GM18507 (cell line): ENCODE measurements around the gene PTDSS2.

Experiments used
- DNase-seq: peaks from one replicate; pipeline ENCODE4 v3.0.0; 2011; ENCODE audit warnings: low read depth; ENCODE audit not compliant: insufficient read length; ENCODE audit errors: extremely low spot score
- FAIRE-seq: peaks from 2 replicates; lab custom pipeline; 2011; peaks lifted over from hg19 to GRCh38; lab: Jason Lieb, UNC

The PTDSS2 gene

DNA sequence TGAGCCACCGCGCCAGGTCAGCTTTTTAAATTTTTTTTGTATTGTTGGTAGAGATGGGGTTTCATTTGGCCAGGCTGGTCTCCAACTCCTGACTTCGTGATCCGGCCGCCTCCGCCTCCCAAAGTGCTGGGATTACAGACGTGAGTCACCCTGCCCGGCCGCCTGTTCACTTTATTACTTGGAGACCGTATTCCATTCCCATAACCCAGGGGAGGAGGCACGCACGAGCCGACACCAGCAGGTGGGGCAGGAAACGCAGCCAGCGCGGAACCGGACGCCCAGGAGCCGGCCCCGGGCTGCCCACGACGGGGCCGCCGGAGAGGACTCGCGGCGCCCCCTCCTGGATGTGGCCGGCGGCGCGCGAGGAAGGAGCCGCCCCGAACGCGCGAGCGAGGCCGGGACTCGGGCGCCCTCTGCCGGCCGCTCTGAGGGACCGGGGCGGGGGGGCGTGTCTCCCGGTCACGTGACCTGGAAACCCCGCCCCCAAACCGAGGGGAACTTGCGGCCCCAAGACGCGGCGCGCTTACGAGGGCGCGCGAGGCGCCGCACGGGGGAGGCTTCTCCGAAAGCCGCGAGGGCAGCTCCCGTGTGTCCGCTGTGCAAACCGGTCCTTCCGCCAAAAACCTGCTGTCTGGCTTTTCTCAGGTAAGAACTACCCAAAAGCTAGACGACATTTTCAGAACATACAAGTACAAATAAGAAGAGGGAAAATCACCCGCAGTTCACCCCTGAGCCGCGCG is 68.6 kb downstream of the PTDSS2 start:
- DNase-seq, result peak; percentile 81
- FAIRE-seq, result peak; percentile 86

DNA sequence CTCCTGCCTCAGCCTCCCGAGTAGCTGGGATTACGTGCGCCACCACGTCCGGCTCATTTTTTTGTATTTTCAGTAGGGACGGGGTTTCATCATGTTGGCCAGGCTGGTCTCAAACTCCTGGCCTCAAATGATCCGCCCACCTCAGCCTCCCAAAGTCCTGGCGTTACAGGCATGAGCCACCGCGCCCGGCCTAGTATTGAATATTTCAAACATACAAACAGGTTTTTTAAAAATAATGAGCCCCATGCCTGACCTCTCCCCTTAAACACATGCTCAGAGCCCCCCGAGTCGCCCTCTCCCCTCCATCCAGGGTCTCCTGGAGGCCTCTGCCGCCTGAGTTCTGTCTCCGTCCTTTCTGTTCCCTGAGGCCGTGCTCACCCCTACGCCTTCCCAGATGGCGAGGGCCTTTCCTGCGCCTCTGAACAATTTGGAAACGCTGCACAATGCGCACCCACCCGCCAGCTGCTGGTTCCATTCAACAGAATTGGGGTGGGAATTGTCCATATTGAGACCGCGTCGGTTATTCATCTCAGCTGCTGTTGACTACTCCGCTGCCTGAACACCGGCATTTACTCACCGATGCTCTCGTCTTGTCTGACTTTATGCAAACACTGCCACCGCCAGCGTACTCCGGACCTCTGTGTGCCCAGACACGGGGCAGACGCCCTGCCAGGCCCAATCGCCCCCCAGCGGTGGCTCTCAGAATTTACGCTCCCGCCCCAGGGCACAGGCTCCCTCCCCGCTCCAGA is 70.5 kb downstream of the PTDSS2 start:
- FAIRE-seq, result no peak
- DNase-seq, result no peak

DNA sequence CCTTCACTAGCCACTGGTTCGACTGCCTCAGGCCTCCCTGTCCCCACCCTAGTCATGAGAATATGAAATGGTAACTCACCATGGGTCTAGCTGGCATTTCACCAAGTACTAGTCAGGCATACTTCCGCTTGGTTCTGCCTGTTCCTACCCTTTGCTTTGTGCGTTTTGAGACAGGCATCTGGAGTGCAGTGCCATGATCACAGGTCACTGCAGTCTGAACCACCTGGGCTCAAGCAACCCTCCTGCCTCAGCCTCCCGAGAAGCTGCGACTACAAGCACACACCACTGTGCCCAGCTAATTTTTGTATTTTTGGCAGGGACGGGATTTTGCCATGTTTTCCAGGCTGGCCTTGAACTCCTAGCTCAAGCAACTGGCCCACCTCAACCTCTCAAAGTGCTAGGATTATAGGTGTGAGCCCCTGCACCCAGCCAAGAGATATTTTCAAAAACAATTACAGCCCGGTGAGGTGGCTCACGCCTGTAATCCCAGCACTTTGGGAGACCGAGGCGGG is 71.2 kb downstream of the PTDSS2 start:
- FAIRE-seq (no peak), DNase-seq (no peak)

DNA sequence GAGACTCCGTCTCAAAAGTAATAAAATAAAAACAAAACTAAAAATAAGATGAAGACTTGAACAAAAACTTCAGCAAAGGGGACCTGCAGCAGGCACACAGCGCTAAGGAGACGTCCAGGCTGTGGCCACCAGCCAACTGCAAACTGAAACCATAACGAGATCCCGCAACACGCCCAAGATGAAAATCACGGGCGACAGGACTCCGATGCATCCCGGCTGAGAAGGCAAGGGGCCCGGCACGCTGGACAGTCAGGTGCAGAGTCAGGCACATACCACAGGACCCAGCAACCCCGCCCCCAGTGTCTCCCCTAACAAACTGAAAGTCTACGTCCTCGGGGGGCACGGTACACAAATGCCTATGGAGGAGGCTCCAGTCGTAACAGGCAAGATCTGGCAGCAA is 76.1 kb downstream of the PTDSS2 start:
- FAIRE-seq, result no peak
- no peak for DNase-seq

- no peak for FAIRE-seq
- no peak for DNase-seq
These were observed 78.2 kb downstream of the PTDSS2 start for GRCh38 chr11:528166-528814.

GRCh38 chr11:528815-529727 is 79.0 kb downstream of the PTDSS2 start:
- DNase-seq, result no peak
- FAIRE-seq, result no peak

DNA sequence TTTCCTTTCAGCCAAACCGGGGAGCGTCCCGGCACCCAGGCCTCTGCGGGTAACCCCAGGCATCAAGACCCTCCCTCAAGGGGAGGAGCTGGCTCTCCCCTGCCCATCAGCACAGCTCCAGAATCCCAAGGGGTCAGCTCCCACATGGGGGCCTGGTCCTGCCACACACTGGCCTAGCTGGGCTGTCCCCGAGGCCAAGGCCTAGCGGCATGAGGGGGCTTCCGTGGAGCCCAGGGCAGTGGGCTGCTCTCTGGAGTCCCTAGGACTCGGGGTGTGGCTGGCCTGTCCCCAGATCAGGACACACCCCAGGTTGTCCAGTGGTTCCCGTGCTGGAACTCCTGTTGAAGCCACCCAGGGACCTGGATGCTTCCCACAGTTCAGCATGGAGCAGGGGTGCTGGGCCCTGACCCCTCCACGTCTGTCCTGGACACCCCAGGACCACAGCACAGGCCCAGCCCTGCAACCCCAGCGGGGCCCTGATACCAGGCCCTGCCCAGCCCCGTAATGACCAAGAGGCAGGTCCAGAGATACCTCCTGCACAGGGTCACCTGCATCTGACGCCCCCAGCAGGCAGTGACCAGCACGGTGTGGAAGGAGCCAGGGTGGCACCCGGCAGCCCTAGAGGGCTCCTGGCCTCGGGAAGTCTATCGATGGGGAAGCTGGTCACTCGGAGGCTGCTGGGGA is 79.8 kb downstream of the PTDSS2 start:
- no peak for FAIRE-seq
- DNase-seq, result no peak

DNA sequence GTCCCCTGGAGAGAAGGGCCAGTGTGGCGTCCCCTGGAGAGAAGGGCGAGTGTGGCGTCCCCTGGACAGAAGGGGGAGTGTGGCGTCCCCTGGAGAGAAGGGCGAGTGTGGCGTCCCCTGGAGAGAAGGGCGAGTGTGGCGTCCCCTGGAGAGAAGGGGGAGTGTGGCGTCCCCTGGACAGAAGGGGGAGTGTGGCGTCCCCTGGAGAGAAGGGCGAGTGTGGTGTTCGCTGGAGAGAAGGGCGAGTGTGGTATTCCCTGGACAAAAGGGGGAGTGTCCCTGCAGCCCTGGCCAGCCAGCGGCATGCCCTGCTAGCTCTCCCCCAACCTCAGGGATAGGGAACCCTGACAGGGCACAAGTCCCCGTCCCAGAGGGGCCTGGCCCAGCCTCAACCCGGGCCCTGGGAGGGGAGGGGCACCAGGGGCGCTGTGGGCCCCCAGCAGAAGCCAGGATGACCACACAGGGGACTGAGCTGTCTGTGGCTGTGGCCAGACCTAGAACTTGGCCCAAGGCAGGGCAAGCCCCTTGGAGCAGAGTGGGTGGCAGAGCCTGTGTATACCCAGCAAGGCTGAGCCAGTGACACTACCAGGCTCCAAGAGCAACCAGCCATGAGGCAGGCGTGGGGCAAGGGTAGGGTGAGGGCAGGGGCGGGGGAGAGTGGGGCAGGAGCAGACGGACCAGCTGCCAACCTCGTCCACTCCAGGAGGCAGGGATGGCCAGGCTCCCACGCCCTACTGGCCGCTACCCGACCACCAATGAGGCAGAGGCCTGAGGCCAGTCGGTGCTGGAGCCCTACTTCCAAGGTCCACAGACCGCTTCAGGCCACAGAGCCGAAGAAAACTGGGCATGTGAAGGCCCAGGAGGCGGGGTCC is 81.1 kb downstream of the PTDSS2 start:
- DNase-seq, result no peak
- FAIRE-seq, result no peak

DNA sequence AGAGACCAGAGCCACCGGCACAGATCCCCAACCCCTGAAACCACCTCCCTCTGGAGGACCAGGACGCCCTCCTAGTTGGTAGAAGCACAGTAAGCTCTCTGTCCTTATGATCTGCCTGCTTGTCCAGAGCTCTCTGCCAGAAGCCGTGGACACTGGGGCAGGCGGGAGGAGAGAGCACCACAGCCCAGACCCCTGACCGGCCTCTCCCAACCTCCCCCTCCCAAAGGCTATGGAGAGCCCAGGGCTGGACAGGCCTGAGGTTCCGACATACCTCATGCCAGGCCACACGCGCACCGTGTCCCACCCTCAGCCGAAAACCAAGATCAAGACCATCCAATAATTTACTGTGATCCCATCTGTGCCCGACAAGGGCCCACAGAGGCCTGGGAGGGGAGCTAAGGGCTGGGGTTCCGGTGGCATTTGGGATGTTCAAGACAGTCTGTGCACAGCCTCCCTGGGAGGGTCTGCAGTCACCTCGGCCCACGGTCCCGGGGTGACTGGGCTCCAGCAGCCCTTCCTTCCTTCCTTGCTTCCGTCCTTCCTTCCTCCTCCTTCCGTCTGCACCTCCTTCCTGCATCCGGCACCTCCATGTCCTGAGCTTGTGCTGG is 81.9 kb downstream of the PTDSS2 start:
- FAIRE-seq (no peak), DNase-seq (no peak)

GRCh38 chr11:532527-532985 is 82.5 kb downstream of the PTDSS2 start:
- DNase-seq, result no peak
- no peak for FAIRE-seq

DNA sequence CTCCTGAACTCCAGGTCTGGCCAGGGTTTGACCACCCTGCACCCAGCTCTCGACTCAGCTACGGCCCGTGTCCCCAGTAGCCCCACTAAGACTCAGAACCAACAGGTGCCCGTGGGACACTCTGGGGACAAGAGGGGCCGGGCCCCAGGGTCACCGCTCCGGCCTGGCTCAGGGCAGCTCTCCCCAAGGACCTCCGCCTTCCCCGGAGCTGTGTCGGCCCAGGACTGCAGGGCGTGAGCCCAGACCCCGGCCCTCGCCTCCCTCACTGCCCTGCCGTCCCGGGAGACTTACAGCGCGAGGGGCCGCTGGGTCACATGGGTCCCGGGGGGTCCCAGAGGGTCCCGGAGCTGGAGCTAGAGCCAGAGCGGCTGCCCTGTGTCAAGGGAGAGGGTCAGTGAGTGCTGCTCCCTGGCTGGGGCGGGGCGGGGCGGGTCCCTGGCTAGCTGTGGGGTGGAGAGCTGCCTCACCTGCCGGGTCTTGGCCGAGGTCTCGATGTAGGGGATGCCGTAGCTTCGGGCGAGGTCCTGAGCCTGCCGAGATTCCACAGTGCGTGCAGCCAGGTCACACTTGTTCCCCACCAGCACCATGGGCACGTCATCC is 83.0 kb downstream of the PTDSS2 start:
- DNase-seq (no peak), FAIRE-seq (no peak)

- DNase-seq, result no peak
- no peak for FAIRE-seq
These were observed 83.7 kb downstream of the PTDSS2 start for GRCh38 chr11:533586-534395.

- DNase-seq, result no peak
These were observed 84.5 kb downstream of the PTDSS2 start for GRCh38 chr11:534396-535209.

DNA sequence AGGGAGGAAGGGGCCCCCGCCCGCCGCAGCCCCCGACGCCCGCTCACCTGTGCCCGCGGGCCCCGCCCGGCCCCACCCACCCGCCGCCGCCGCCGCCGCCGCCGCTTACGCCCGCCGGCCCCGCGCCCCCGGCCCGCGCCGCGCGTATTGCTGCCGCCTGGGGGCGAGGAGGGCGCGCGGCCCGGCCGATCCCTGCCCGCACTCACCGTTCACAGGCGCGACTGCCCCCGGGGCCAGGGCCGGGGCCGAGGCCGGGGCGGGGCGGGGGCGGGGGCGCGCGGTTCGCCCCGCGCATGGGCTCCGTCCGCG is 85.1 kb downstream of the PTDSS2 start:
- FAIRE-seq, result no peak
- no peak for DNase-seq

More at GRCh38 chr11:534396-535209, 84.5 kb downstream of the PTDSS2 start:
- FAIRE-seq, result peak; percentile 62

DNA sequence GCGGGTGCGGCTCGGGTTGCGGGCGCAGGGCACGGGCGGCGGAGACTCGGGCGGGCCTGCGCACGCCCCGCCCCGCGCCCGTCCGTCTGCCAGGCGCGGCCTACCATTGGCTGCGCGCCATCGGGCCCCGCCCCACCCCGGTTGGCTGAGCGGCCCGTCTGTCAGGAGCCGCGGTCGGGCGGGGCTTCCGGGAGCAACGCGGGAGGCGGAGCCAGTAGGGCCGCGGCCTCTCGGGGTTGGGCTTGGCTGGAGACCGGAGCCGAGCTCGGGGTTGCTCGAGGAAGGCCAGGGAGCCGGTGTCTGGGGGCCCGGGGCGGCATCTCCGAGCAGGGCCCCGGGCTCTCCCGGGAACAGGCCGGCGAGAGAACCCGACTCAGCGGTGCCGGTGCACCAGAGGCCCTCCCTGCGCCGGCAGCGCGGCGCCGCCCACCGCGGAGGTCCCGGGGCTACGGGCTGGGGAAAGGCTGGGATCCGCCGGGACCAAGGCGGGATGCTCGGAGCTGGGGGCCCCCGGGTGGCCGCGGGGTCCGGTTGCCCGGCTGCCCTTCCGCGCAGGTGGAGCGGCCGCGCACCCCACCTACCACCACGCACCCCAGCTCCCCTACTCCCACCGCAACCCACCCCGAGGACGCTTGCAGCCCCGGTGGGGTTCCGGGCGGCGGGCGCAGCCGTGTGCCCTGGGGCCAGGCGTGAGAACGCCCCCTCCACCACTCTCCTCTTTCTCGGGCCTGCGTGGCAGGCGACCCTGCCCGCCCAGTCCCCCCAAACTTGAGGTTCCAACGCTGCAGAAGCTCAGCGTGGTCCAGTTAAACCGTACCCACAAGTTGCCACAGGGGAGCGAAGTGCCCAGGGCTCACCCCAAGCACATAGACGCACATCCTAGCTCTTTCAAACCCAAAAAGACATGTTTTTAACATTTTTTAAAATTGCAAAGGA is 85.7 kb downstream of the PTDSS2 start, which contains the start of gene HRAS:
Gene HRAS (minus strand): TSS at position 58 of the 936 bp plus-strand sequence.
- DNase-seq (peak; percentile 100), FAIRE-seq (peak; percentile 94)
